ENCODE measurements around the gene TPP1.

Gene TPP1

GRCh38 chr11:6610591-6610990 lies 8.6 kb downstream of the TPP1 start:
- DNase-seq = no peak

GRCh38 chr11:6609502-6610015 lies 9.7 kb downstream of the TPP1 start:
- no peak for DNase-seq

- no peak for DNase-seq
Observed at GRCh38 chr11:6608726-6609501, 10.3 kb downstream of the TPP1 start.

GRCh38 chr11:6608011-6608410 lies 11.2 kb downstream of the TPP1 start:
- no peak for DNase-seq

- no peak for DNase-seq
Observed at GRCh38 chr11:6607190-6607795, 11.9 kb downstream of the TPP1 start.

- DNase-seq = peak; percentile 72
Observed at GRCh38 chr11:6606471-6607189, 12.6 kb downstream of the TPP1 start.

GRCh38 chr11:6604790-6605189 lies 14.4 kb downstream of the TPP1 start:
- no peak for DNase-seq

- DNase-seq = peak; percentile 74
Observed at GRCh38 chr11:6604081-6604626, 15.1 kb downstream of the TPP1 start.

GRCh38 chr11:6603287-6604080 lies 15.7 kb downstream of the TPP1 start, which contains the start of the genes ILK and RRP8:
TSS of gene ILK (plus strand) at chr11:6603774. CDS start at chr11:6604272, 498 bp downstream.
TSS of gene RRP8 (minus strand) at chr11:6603616. CDS start at chr11:6603502, 114 bp downstream.
- DNase-seq = peak; percentile 94

GRCh38 chr11:6602096-6602940 lies 16.9 kb downstream of the TPP1 start:
- no peak for DNase-seq

- DNase-seq = no peak
Observed at GRCh38 chr11:6601041-6601461, 18.2 kb downstream of the TPP1 start.

GRCh38 chr11:6599881-6600390 lies 19.3 kb downstream of the TPP1 start:
- no peak for DNase-seq

GRCh38 chr11:6599449-6599848 lies 19.8 kb downstream of the TPP1 start:
- no peak for DNase-seq

- DNase-seq = no peak
Observed at GRCh38 chr11:6598555-6598954, 20.7 kb downstream of the TPP1 start.

GRCh38 chr11:6596239-6596877 lies 22.9 kb downstream of the TPP1 start:
- DNase-seq = no peak

- DNase-seq = no peak
Observed at GRCh38 chr11:6594142-6594768, 25.0 kb downstream of the TPP1 start.

GRCh38 chr11:6588018-6588417 lies 31.2 kb downstream of the TPP1 start:
- no peak for DNase-seq

GRCh38 chr11:6587360-6587953 lies 31.8 kb downstream of the TPP1 start:
- DNase-seq = no peak
